ENCODE data around the gene EML6.
"Not testable (repeated sequence)": the region's sequence is repeated elsewhere in the genome, so short reads cannot be mapped to it uniquely, and the experiment has no call there.

EML6 gene

GRCh38 chr2:54691445-54692135, 31.9 kb upstream of the EML6 start:
- Histone ChIP-seq H3K4me1 (ENCODE audit: control insufficient read depth, insufficient read depth, low read length) (no peaks in the 10 kb centered on the region), H3K9ac (ENCODE audit: low read depth, low read length) (no peak overlapping the region), H3K9me3 (replicated peaks; ENCODE audit: low read length) (no peaks in the 10 kb centered on the region), H3K27me3 (ENCODE audit: control insufficient read depth, insufficient read depth, low read length) (no peaks in the 10 kb centered on the region), H3K36me3 (ENCODE audit: insufficient read depth, low read length) (no peaks in the 10 kb centered on the region), H3K4me3 (ENCODE audit: low read length) (no peak overlapping the region), H3K4me2 (ENCODE audit: low read length) (no peak overlapping the region)

GRCh38 chr2:54692556-54692955, 30.9 kb upstream of the EML6 start:
- Histone ChIP-seq H3K4me3 (ENCODE audit: low read length) (no peak overlapping the region), H3K27me3 (ENCODE audit: control insufficient read depth, insufficient read depth, low read length) (no peaks in the 10 kb centered on the region), H3K9ac (ENCODE audit: low read depth, low read length) (no peak overlapping the region), H3K9me3 (replicated peaks; ENCODE audit: low read length) (no peaks in the 10 kb centered on the region), H3K36me3 (ENCODE audit: insufficient read depth, low read length) (no peaks in the 10 kb centered on the region), H3K4me1 (ENCODE audit: control insufficient read depth, insufficient read depth, low read length) (no peaks in the 10 kb centered on the region), H3K4me2 (ENCODE audit: low read length) (no peak overlapping the region)

- no peak overlapping the region for H3K4me2 ChIP-seq (ENCODE audit: low read length)
- no peak overlapping the region for H3K4me3 ChIP-seq (ENCODE audit: low read length)
- H3K9ac ChIP-seq (ENCODE audit: low read depth, low read length): no peak overlapping the region
- H3K9me3 ChIP-seq (replicated peaks; ENCODE audit: low read length): no peaks in the 10 kb centered on the region
- no peaks in the 10 kb centered on the region for H3K36me3 ChIP-seq (ENCODE audit: insufficient read depth, low read length)
- H3K4me1 ChIP-seq (ENCODE audit: control insufficient read depth, insufficient read depth, low read length): no peaks in the 10 kb centered on the region
- no peaks in the 10 kb centered on the region for H3K27me3 ChIP-seq (ENCODE audit: control insufficient read depth, insufficient read depth, low read length)
These were observed 28.1 kb upstream of the EML6 start for GRCh38 chr2:54695378-54695777.

- Histone ChIP-seq H3K4me1 (ENCODE audit: control insufficient read depth, insufficient read depth, low read length) (no peaks in the 10 kb centered on the region), H3K4me2 (ENCODE audit: low read length) (no peak overlapping the region), H3K9me3 (replicated peaks; ENCODE audit: low read length) (no peaks in the 10 kb centered on the region), H3K36me3 (ENCODE audit: insufficient read depth, low read length) (no peaks in the 10 kb centered on the region), H3K4me3 (ENCODE audit: low read length) (no peak overlapping the region), H3K9ac (ENCODE audit: low read depth, low read length) (no peak overlapping the region), H3K27me3 (ENCODE audit: control insufficient read depth, insufficient read depth, low read length) (no peaks in the 10 kb centered on the region)
These were observed 25.5 kb upstream of the EML6 start for GRCh38 chr2:54697934-54698333.

- not testable (repeated sequence) for H3K4me2 ChIP-seq (ENCODE audit: low read length); H3K27me3 ChIP-seq (ENCODE audit: control insufficient read depth, insufficient read depth, low read length); H3K4me3 ChIP-seq (ENCODE audit: low read length); H3K36me3 ChIP-seq (ENCODE audit: insufficient read depth, low read length); H3K4me1 ChIP-seq (ENCODE audit: control insufficient read depth, insufficient read depth, low read length); H3K9ac ChIP-seq (ENCODE audit: low read depth, low read length); H3K9me3 ChIP-seq (replicated peaks; ENCODE audit: low read length)
These were observed 24.5 kb upstream of the EML6 start for GRCh38 chr2:54698926-54699325.

GRCh38 chr2:54699665-54700064, 23.8 kb upstream of the EML6 start:
- no peak overlapping the region for H3K4me2 ChIP-seq (ENCODE audit: low read length)
- H3K9me3 ChIP-seq (replicated peaks; ENCODE audit: low read length): no peaks in the 10 kb centered on the region
- H3K27me3 ChIP-seq (ENCODE audit: control insufficient read depth, insufficient read depth, low read length): no peaks in the 10 kb centered on the region
- H3K36me3 ChIP-seq (ENCODE audit: insufficient read depth, low read length): no peaks in the 10 kb centered on the region
- H3K4me1 ChIP-seq (ENCODE audit: control insufficient read depth, insufficient read depth, low read length): no peaks in the 10 kb centered on the region
- no peak overlapping the region for H3K9ac ChIP-seq (ENCODE audit: low read depth, low read length)
- H3K4me3 ChIP-seq (ENCODE audit: low read length): no peak overlapping the region

GRCh38 chr2:54701029-54701428, 22.4 kb upstream of the EML6 start:
- H3K4me2 ChIP-seq (ENCODE audit: low read length): no peak overlapping the region
- H3K36me3 ChIP-seq (ENCODE audit: insufficient read depth, low read length): no peaks in the 10 kb centered on the region
- H3K27me3 ChIP-seq (ENCODE audit: control insufficient read depth, insufficient read depth, low read length): no peaks in the 10 kb centered on the region
- no peaks in the 10 kb centered on the region for H3K4me1 ChIP-seq (ENCODE audit: control insufficient read depth, insufficient read depth, low read length)
- no peaks in the 10 kb centered on the region for H3K9me3 ChIP-seq (replicated peaks; ENCODE audit: low read length)
- H3K9ac ChIP-seq (ENCODE audit: low read depth, low read length): no peak overlapping the region
- H3K4me3 ChIP-seq (ENCODE audit: low read length): no peak overlapping the region

GRCh38 chr2:54704238-54704637, 19.2 kb upstream of the EML6 start:
- H3K27me3 ChIP-seq (ENCODE audit: control insufficient read depth, insufficient read depth, low read length): no peaks in the 10 kb centered on the region
- H3K36me3 ChIP-seq (ENCODE audit: insufficient read depth, low read length): no peaks in the 10 kb centered on the region
- no peaks in the 10 kb centered on the region for H3K4me1 ChIP-seq (ENCODE audit: control insufficient read depth, insufficient read depth, low read length)
- H3K4me3 ChIP-seq (ENCODE audit: low read length): no peak overlapping the region
- no peaks in the 10 kb centered on the region for H3K9me3 ChIP-seq (replicated peaks; ENCODE audit: low read length)
- H3K4me2 ChIP-seq (ENCODE audit: low read length): no peak overlapping the region
- no peak overlapping the region for H3K9ac ChIP-seq (ENCODE audit: low read depth, low read length)

- Histone ChIP-seq H3K4me2 (ENCODE audit: low read length) (no peak overlapping the region), H3K27me3 (ENCODE audit: control insufficient read depth, insufficient read depth, low read length) (no peaks in the 10 kb centered on the region), H3K36me3 (ENCODE audit: insufficient read depth, low read length) (no peaks in the 10 kb centered on the region), H3K9me3 (replicated peaks; ENCODE audit: low read length) (no peaks in the 10 kb centered on the region), H3K4me3 (ENCODE audit: low read length) (no peak overlapping the region), H3K4me1 (ENCODE audit: control insufficient read depth, insufficient read depth, low read length) (no peaks in the 10 kb centered on the region), H3K9ac (ENCODE audit: low read depth, low read length) (no peak overlapping the region)
These were observed 18.5 kb upstream of the EML6 start for GRCh38 chr2:54704688-54705605.

GRCh38 chr2:54706622-54707021, 16.8 kb upstream of the EML6 start:
- Histone ChIP-seq H3K4me3 (ENCODE audit: low read length) (no peak overlapping the region), H3K36me3 (ENCODE audit: insufficient read depth, low read length) (no peaks in the 10 kb centered on the region), H3K4me2 (ENCODE audit: low read length) (no peak overlapping the region), H3K27me3 (ENCODE audit: control insufficient read depth, insufficient read depth, low read length) (no peaks in the 10 kb centered on the region), H3K9ac (ENCODE audit: low read depth, low read length) (no peak overlapping the region), H3K9me3 (replicated peaks; ENCODE audit: low read length) (no peaks in the 10 kb centered on the region), H3K4me1 (ENCODE audit: control insufficient read depth, insufficient read depth, low read length) (no peaks in the 10 kb centered on the region)

- peak overlapping the region; percentile 63 for H3K4me2 ChIP-seq (ENCODE audit: low read length)
- H3K36me3 ChIP-seq (ENCODE audit: insufficient read depth, low read length): no peaks in the 10 kb centered on the region
- H3K9ac ChIP-seq (ENCODE audit: low read depth, low read length): no peak overlapping the region
- H3K4me3 ChIP-seq (ENCODE audit: low read length): no peak overlapping the region
- H3K9me3 ChIP-seq (replicated peaks; ENCODE audit: low read length): no peaks in the 10 kb centered on the region
- H3K27me3 ChIP-seq (ENCODE audit: control insufficient read depth, insufficient read depth, low read length): no peaks in the 10 kb centered on the region
- no peaks in the 10 kb centered on the region for H3K4me1 ChIP-seq (ENCODE audit: control insufficient read depth, insufficient read depth, low read length)
These were observed 14.7 kb upstream of the EML6 start for GRCh38 chr2:54708584-54709335.

Data from skeletal muscle satellite cell (primary cell).